HG02798 (cell line): Measurements from ENCODE around the gene ARHGEF26.

Source experiments
- ATAC-seq: cut with Tn5 transposase; IDR thresholded peaks from one replicate; pipeline ENCODE4 v1.9.1; 2021; ENCODE audit warnings: mild to moderate bottlenecking; ENCODE audit not compliant: unreplicated experiment, poor library complexity

The ARHGEF26 gene

GRCh38 chr3:154193000-154193615 lies 71.9 kb downstream of the ARHGEF26 start:
- no peak for ATAC-seq

GRCh38 chr3:154194877-154195276 lies 73.7 kb downstream of the ARHGEF26 start:
- ATAC-seq = no peak

- no peak for ATAC-seq
These were observed 74.6 kb downstream of the ARHGEF26 start for GRCh38 chr3:154195620-154196356.

- no peak for ATAC-seq
These were observed 76.6 kb downstream of the ARHGEF26 start for GRCh38 chr3:154197751-154198150.

GRCh38 chr3:154209499-154209898 lies 88.3 kb downstream of the ARHGEF26 start:
- ATAC-seq = no peak

- ATAC-seq = no peak
These were observed 89.8 kb downstream of the ARHGEF26 start for GRCh38 chr3:154210986-154211385.

GRCh38 chr3:154214306-154214705 lies 93.1 kb downstream of the ARHGEF26 start:
- no peak for ATAC-seq

- no peak for ATAC-seq
These were observed 96.5 kb downstream of the ARHGEF26 start for GRCh38 chr3:154217671-154218070.

GRCh38 chr3:154218728-154219127 lies 97.5 kb downstream of the ARHGEF26 start:
- no peak for ATAC-seq

GRCh38 chr3:154220462-154220861 lies 99.3 kb downstream of the ARHGEF26 start:
- ATAC-seq = no peak

- no peak for ATAC-seq
These were observed 102.3 kb downstream of the ARHGEF26 start for GRCh38 chr3:154223519-154223918.

GRCh38 chr3:154224366-154224765 lies 103.2 kb downstream of the ARHGEF26 start:
- no peak for ATAC-seq

- no peak for ATAC-seq
These were observed 103.7 kb downstream of the ARHGEF26 start for GRCh38 chr3:154224866-154225265.

- no peak for ATAC-seq
These were observed 104.3 kb downstream of the ARHGEF26 start for GRCh38 chr3:154225536-154225935.

- ATAC-seq = no peak
These were observed 106.3 kb downstream of the ARHGEF26 start for GRCh38 chr3:154227531-154227930.

GRCh38 chr3:154228561-154229216 lies 107.5 kb downstream of the ARHGEF26 start:
- ATAC-seq = no peak

GRCh38 chr3:154229217-154229590 lies 108.0 kb downstream of the ARHGEF26 start:
- ATAC-seq = no peak

GRCh38 chr3:154235330-154235729 lies 114.1 kb downstream of the ARHGEF26 start:
- ATAC-seq = no peak

- no peak for ATAC-seq
These were observed 115.1 kb downstream of the ARHGEF26 start for GRCh38 chr3:154236331-154236730.

GRCh38 chr3:154240235-154240634 lies 119.0 kb downstream of the ARHGEF26 start:
- no peak for ATAC-seq

GRCh38 chr3:154241496-154241895 lies 120.3 kb downstream of the ARHGEF26 start:
- no peak for ATAC-seq

- no peak for ATAC-seq
These were observed 121.6 kb downstream of the ARHGEF26 start for GRCh38 chr3:154242766-154243165.
